ENCODE measurements around the gene C11orf52. TPM values are rescaled to one million over a fixed set of nuclear protein-coding genes. Genes with fewer than 3 reads are reported as not detected.
A peak's percentile ranks its signal among the peaks of the same experiment; 100 is the strongest.

Gene C11orf52
- total RNA-seq, 1 donor = not detected

GRCh38 chr11:111969344-111969743 is 50.6 kb downstream of the C11orf52 start:
- no peak for DNase-seq (ENCODE audit: low read depth in 2 of 3, low spot score in 2 of 3)

GRCh38 chr11:111974446-111974845 is 55.7 kb downstream of the C11orf52 start:
- no peak for DNase-seq (ENCODE audit: low read depth in 2 of 3, low spot score in 2 of 3)

GRCh38 chr11:111975076-111975806 is 56.5 kb downstream of the C11orf52 start:
- DNase-seq (ENCODE audit: low read depth in 2 of 3, low spot score in 2 of 3) = peak in 1 of 3 donors; percentile 7

- DNase-seq (ENCODE audit: low read depth in 2 of 3, low spot score in 2 of 3) = no peak
These were observed 57.5 kb downstream of the C11orf52 start for GRCh38 chr11:111976119-111976766.

Small RNA genes within 50 kb of the gene (small RNA-seq; reads per million reads assigned to genes)
- not detected for gene C11orf52
- not detected for gene RNA5SP351
- gene RPL37AP8 = not detected

Other genes with a start within 250 kb of the C11orf52 start
- 13.5 TPM for gene PPP2R1B, start 152.5 kb upstream of the C11orf52 start, total RNA-seq
- 27.7 TPM for gene ALG9, start 47.3 kb upstream of the C11orf52 start, total RNA-seq
- gene FDXACB1, start 39.7 kb upstream of the C11orf52 start, total RNA-seq = 3.2 TPM
- 33.4 TPM for gene CFAP68, start 39.4 kb upstream of the C11orf52 start, total RNA-seq
- not detected for gene CRYAB, start 7.1 kb upstream of the C11orf52 start, total RNA-seq
- gene HSPB2, start 6.2 kb upstream of the C11orf52 start, total RNA-seq = not detected
- 2.7 TPM for gene DIXDC1, start 18.4 kb downstream of the C11orf52 start, total RNA-seq
- 16.7 TPM for gene DLAT, start 106.5 kb downstream of the C11orf52 start, total RNA-seq
- 0.54 TPM for gene PIH1D2, start 155.1 kb downstream of the C11orf52 start, total RNA-seq
- gene NKAPD1, start 155.4 kb downstream of the C11orf52 start, total RNA-seq = 12.1 TPM
- 39.6 TPM for gene TIMM8B, start 167.8 kb downstream of the C11orf52 start, total RNA-seq
- 156 TPM for gene SDHD, start 168.0 kb downstream of the C11orf52 start, total RNA-seq
- gene IL18, start 245.2 kb downstream of the C11orf52 start, total RNA-seq = 26.4 TPM
- gene TEX12, start 248.5 kb downstream of the C11orf52 start, total RNA-seq = not detected